Suprapubic skin (tissue), 3 donors: Measurements from ENCODE around the gene TXNL1.

Experiments
- EP300 ChIP-seq: sonication (generic); formaldehyde crosslinking; IDR thresholded peaks from one replicate; pipeline ENCODE4 v1.6.1; 2017; ENCODE audit warnings: antibody characterized with exemption
- POLR2A ChIP-seq, 2 donors: fragments of 450-650 bp; IDR thresholded peaks; one replicate each; pipeline ENCODE4 v1.6.1; 2017; ENCODE audit warnings: antibody characterized with exemption in 2 of 2, mild to moderate bottlenecking in 2 of 2, moderate library complexity in 2 of 2
- TF ChIP-seq, protein P1 (sequence below), 2 donors: fragments of 200-600 bp in 1 of 2; fragments of 450-650 bp in 1 of 2; sonication (generic) in 1 of 2; IDR thresholded peaks; one replicate each; pipeline ENCODE4 v1.5.1; 2016 to 2019; ENCODE audit warnings: antibody characterized with exemption in 2 of 2, mild to moderate bottlenecking in 1 of 2, moderate library complexity in 1 of 2

GRCh38 chr18:56563568-56563967 is 74.8 kb downstream of the TXNL1 start:
- TF ChIP-seq, protein P1, sequence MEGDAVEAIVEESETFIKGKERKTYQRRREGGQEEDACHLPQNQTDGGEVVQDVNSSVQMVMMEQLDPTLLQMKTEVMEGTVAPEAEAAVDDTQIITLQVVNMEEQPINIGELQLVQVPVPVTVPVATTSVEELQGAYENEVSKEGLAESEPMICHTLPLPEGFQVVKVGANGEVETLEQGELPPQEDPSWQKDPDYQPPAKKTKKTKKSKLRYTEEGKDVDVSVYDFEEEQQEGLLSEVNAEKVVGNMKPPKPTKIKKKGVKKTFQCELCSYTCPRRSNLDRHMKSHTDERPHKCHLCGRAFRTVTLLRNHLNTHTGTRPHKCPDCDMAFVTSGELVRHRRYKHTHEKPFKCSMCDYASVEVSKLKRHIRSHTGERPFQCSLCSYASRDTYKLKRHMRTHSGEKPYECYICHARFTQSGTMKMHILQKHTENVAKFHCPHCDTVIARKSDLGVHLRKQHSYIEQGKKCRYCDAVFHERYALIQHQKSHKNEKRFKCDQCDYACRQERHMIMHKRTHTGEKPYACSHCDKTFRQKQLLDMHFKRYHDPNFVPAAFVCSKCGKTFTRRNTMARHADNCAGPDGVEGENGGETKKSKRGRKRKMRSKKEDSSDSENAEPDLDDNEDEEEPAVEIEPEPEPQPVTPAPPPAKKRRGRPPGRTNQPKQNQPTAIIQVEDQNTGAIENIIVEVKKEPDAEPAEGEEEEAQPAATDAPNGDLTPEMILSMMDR (IDR thresholded peaks at IDR 0.05): no peak
- no peak for TF ChIP-seq EP300
- no peak for TF ChIP-seq POLR2A (IDR thresholded peaks at IDR 0.05)
